ENCODE results near the gene CNTNAP2. TPM values are rescaled to one million over a fixed set of nuclear protein-coding genes. Genes with fewer than 3 reads are reported as not detected.

CNTNAP2 gene
- total and polyA plus RNA-seq, 2 of the 8 experiments (the other 6 are each of a cell fraction or from before 2014, with no cell fraction given): 27.9 to 71.0 TPM

DNA sequence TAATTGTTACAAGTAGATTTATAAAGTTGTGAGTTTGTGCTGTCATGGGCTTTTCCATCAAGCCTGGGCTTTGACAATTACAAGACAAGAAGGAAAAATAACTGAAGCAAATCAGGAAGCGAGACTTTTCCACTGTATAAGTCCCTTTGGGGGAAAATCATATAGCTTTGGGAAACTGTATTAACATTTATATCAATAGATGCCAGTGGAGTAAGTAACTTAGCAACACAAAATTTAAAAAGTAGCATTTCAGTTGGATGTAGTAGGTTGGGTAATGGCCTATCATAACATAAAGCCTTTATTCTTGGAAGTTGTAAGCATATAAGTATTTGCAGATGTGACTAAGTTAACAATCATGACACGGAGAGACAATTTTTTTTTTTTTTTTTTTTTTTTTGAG, 931.1 kb downstream of the CNTNAP2 start:
- no peaks in the 10 kb centered on the region for H3K4me1 ChIP-seq (replicated peaks in 1 of 4; ENCODE audit: control insufficient read depth in 3 of 4, insufficient read depth in 4 of 4, low read length in 3 of 4)
- H3K23me2 ChIP-seq (ENCODE audit: low read depth, low read length): no peaks in the 10 kb centered on the region
- H3K79me1 ChIP-seq (ENCODE audit: low read depth, low read length): no peaks in the 10 kb centered on the region
- no peak overlapping the region for H3K14ac ChIP-seq (ENCODE audit: insufficient read length)
- H3K9ac ChIP-seq (replicated peaks in 1 of 4; ENCODE audit: extremely low read depth in 1 of 4, low read depth in 3 of 4, low read length in 3 of 4): no peak overlapping the region
- ChIA-PET POLR2A (ENCODE audit: partially characterized antibody) (no interaction called here), CTCF (ENCODE audit: partially characterized antibody) (no interaction called here)
- no peak overlapping the region for H2BK15ac ChIP-seq (ENCODE audit: low read length)
- H2AFZ ChIP-seq (ENCODE audit: low read length): no peak overlapping the region
- H3K4me2 ChIP-seq (ENCODE audit: insufficient read depth in 1 of 2, low read depth in 2 of 2, low read length in 2 of 2): no peak overlapping the region
- TF ChIP-seq SP4 (IDR thresholded peaks at IDR 0.05; ENCODE audit: low read length) (no peak), RFX5 (IDR thresholded peaks at IDR 0.05; ENCODE audit: borderline replicate concordance, low read depth, low read length) (no peak)
- no peak overlapping the region for H3K56ac ChIP-seq (replicated peaks; ENCODE audit: insufficient read length, low read depth, low read length)
- H3K27me3 ChIP-seq (replicated peaks in 1 of 4; ENCODE audit: control insufficient read depth in 3 of 4, extremely low read depth in 1 of 4, insufficient read depth in 3 of 4, low read length in 3 of 4): no peaks in the 10 kb centered on the region
- H2AK5ac ChIP-seq (ENCODE audit: low read depth, low read length): no peak overlapping the region
- H2BK5ac ChIP-seq (ENCODE audit: low read depth, low read length): no peak overlapping the region
- H3K4ac ChIP-seq (replicated peaks; ENCODE audit: insufficient read length, low read depth, low read length): no peak overlapping the region
- no peak overlapping the region for H4K91ac ChIP-seq (replicated peaks; ENCODE audit: insufficient read length, low read length)
- no peak overlapping the region for H3K27ac ChIP-seq (ENCODE audit: low read depth, low read length)
- FAIRE-seq (no peak), DNase-seq (ENCODE audit: low read depth in 1 of 2, low spot score in 2 of 2) (no peak)
- H3K23ac ChIP-seq (ENCODE audit: insufficient read length): no peak overlapping the region
- 95% methylated on average over 2 of the region's 2 CpGs; no CpG with 5 or more reads in 1 of the 2 experiments for WGBS, 2 experiments (ENCODE audit: extremely low coverage in 1 of 2, insufficient coverage in 1 of 2, insufficient read length in 1 of 2, insufficient replicate concordance in 2 of 2, low coverage in 1 of 2, low lambda C conversion rate in 2 of 2, missing lambda C conversion rate in 1 of 2)
- no peak overlapping the region for H4K5ac ChIP-seq (ENCODE audit: insufficient read length, low read depth, low read length)
- H2BK120ac ChIP-seq (replicated peaks; ENCODE audit: low read depth, low read length): no peak overlapping the region
- H3K36me3 ChIP-seq (ENCODE audit: control insufficient read depth in 2 of 4, insufficient read depth in 4 of 4, low read length in 3 of 4): no peaks in the 10 kb centered on the region
- H3K4me3 ChIP-seq (ENCODE audit: extremely low read depth in 1 of 4, insufficient read depth in 2 of 4, low read depth in 3 of 4, low read length in 4 of 4): no peak overlapping the region
- no peak overlapping the region for H2BK12ac ChIP-seq (ENCODE audit: low read depth, low read length)
- no peak overlapping the region for H3K18ac ChIP-seq (ENCODE audit: extremely low read depth, low read length)
- no peak overlapping the region for H4K8ac ChIP-seq (ENCODE audit: extremely low read depth, insufficient read depth, low read length)
- H3K9me3 ChIP-seq (ENCODE audit: insufficient read depth in 2 of 2, low read depth in 1 of 2, low read length in 1 of 2): no peaks in the 10 kb centered on the region
- H2BK20ac ChIP-seq (ENCODE audit: low read length): no peak overlapping the region
- no peaks in the 10 kb centered on the region for H4K20me1 ChIP-seq (replicated peaks in 1 of 2; ENCODE audit: control insufficient read depth in 1 of 2, insufficient read depth in 2 of 2, low read length in 2 of 2)
- no peaks in the 10 kb centered on the region for H3K79me2 ChIP-seq (ENCODE audit: control insufficient read depth in 1 of 2, insufficient read depth in 2 of 2, low read length in 2 of 2)
